HEK293 (cell line): Measurements from ENCODE around the gene MAP3K7.

Experiments used
- CTCF ChIA-PET: fragments of 350-600 bp; formaldehyde crosslinking; extraction: SDS; loops from one replicate; lab custom pipeline; 2021; ENCODE audit warnings: antibody characterized with exemption; lab: Yijun Ruan, JAX
- POLR2A ChIA-PET: fragments of 300-600 bp; formaldehyde crosslinking; extraction: SDS; loops from one replicate; lab custom pipeline; 2020; ENCODE audit warnings: antibody characterized with exemption, inconsistent platforms; lab: Yijun Ruan, JAX
- H3K27ac ChIP-seq: fragments of 200-500 bp; sonication (Bioruptor generic); 2 replicates; pipeline ENCODE4 v1.5.1; 2014; ENCODE audit warnings: low read depth, low read length, control low read depth, inconsistent platforms; ENCODE audit errors: extremely low read depth
- H3K36me3 ChIP-seq, 2 experiments: fragments of 200-500 bp in 1 of 2; sonication (Bioruptor generic) in 1 of 2; 1 replicate in 1 of 2; 2 replicates in 1 of 2; pipeline ENCODE4 v1.5.1; 2014 to 2017; ENCODE audit warnings: inconsistent platforms in 2 of 2, low read length in 2 of 2; ENCODE audit not compliant: control insufficient read depth in 2 of 2, insufficient read depth in 1 of 2
- H3K4me1 ChIP-seq: fragments of 200-500 bp; sonication (Bioruptor generic); 2 replicates; pipeline ENCODE4 v1.5.1; 2014; ENCODE audit warnings: mild to moderate bottlenecking, low read length, inconsistent platforms; ENCODE audit not compliant: control insufficient read depth, insufficient read depth
- H3K4me3 ChIP-seq: 2 replicates; pipeline ENCODE4 v1.5.1; 2011; ENCODE audit warnings: low read depth, mild to moderate bottlenecking, control low read depth, low read length, moderate library complexity
- H3K9me3 ChIP-seq: fragments of 200-500 bp; sonication (Bioruptor generic); 2 replicates; pipeline ENCODE4 v1.5.1; 2014; ENCODE audit warnings: low read depth, low read length, inconsistent platforms; ENCODE audit not compliant: control insufficient read depth, insufficient read depth
- EGR2 ChIP-seq: fragments of 450-650 bp; formaldehyde crosslinking; IDR thresholded peaks from 2 replicates; pipeline ENCODE4 v1.5.1; 2016; ENCODE audit warnings: low read depth, missing biosample characterization, missing genetic modification characterization
- SCRT1 ChIP-seq: fragments of 450-650 bp; formaldehyde crosslinking; IDR thresholded peaks from 2 replicates; pipeline ENCODE4 v1.5.1; 2016; ENCODE audit warnings: missing biosample characterization, missing genetic modification characterization, borderline replicate concordance
- SETDB1 ChIP-seq: IDR thresholded peaks from one replicate; pipeline ENCODE4 v1.6.1; 2017; ENCODE audit warnings: mild to moderate bottlenecking, low read length, moderate library complexity, mixed read lengths; ENCODE audit not compliant: insufficient read length
- WT1 ChIP-seq: fragments of 450-650 bp; formaldehyde crosslinking; IDR thresholded peaks from 2 replicates; pipeline ENCODE4 v1.5.1; 2016; ENCODE audit warnings: missing biosample characterization, missing genetic modification characterization
- YY2 ChIP-seq: fragments of 450-650 bp; formaldehyde crosslinking; IDR thresholded peaks from 2 replicates; pipeline ENCODE4 v1.5.1; 2016; ENCODE audit warnings: missing biosample characterization, missing genetic modification characterization
- ZBTB21 ChIP-seq: fragments of 450-650 bp; formaldehyde crosslinking; IDR thresholded peaks from 2 replicates; pipeline ENCODE4 v1.5.1; 2017; ENCODE audit warnings: missing biosample characterization, missing genetic modification characterization
- ZNF121 ChIP-seq: fragments of 450-650 bp; formaldehyde crosslinking; IDR thresholded peaks from 2 replicates; pipeline ENCODE4 v1.5.1; 2016; ENCODE audit warnings: missing biosample characterization, missing genetic modification characterization
- ZNF146 ChIP-seq: fragments of 450-650 bp; formaldehyde crosslinking; IDR thresholded peaks from 2 replicates; pipeline ENCODE4 v1.5.1; 2016; ENCODE audit warnings: missing biosample characterization, missing genetic modification characterization
- ZNF174 ChIP-seq: fragments of 450-650 bp; formaldehyde crosslinking; IDR thresholded peaks from 2 replicates; pipeline ENCODE4 v1.5.0; 2017; ENCODE audit warnings: missing biosample characterization, mild to moderate bottlenecking, missing genetic modification characterization
- ZNF335 ChIP-seq: fragments of 450-650 bp; formaldehyde crosslinking; conservative IDR thresholded peaks from 2 replicates; pipeline ENCODE4 v1.5.1; 2016; ENCODE audit warnings: missing biosample characterization, missing genetic modification characterization
- ZNF341 ChIP-seq: fragments of 450-650 bp; formaldehyde crosslinking; IDR thresholded peaks from 2 replicates; pipeline ENCODE4; 2016; ENCODE audit warnings: low read depth, missing biosample characterization, missing genetic modification characterization
- ZNF544 ChIP-seq: fragments of 450-650 bp; formaldehyde crosslinking; IDR thresholded peaks from 2 replicates; pipeline ENCODE4 v1.5.0; 2017; ENCODE audit warnings: missing biosample characterization, missing genetic modification characterization
- ZNF621 ChIP-seq: fragments of 450-650 bp; formaldehyde crosslinking; IDR thresholded peaks from 2 replicates; pipeline ENCODE4 v1.5.1; 2017; ENCODE audit warnings: missing biosample characterization, missing genetic modification characterization
- ZNF626 ChIP-seq: fragments of 450-650 bp; sonication (Bioruptor Pico); formaldehyde crosslinking; IDR thresholded peaks from 2 replicates; pipeline ENCODE4 v1.5.1; 2018; ENCODE audit warnings: missing biosample characterization, missing genetic modification characterization, inconsistent platforms
- ZNF658 ChIP-seq: fragments of 450-650 bp; formaldehyde crosslinking; IDR thresholded peaks from 2 replicates; pipeline ENCODE4; 2016; ENCODE audit warnings: missing biosample characterization, missing genetic modification characterization
- ZNF670 ChIP-seq: fragments of 450-650 bp; formaldehyde crosslinking; IDR thresholded peaks from 2 replicates; pipeline ENCODE4 v1.5.1; 2016; ENCODE audit warnings: missing biosample characterization, missing genetic modification characterization, low read depth
- TF ChIP-seq, protein P1 (sequence below): IDR thresholded peaks from 2 replicates; pipeline ENCODE4 v1.6.1; 2011; ENCODE audit warnings: mild to moderate bottlenecking, low read depth, low read length, borderline replicate concordance
- TF ChIP-seq, protein P2 (sequence below): fragments of 450-650 bp; formaldehyde crosslinking; IDR thresholded peaks from 2 replicates; pipeline ENCODE4 v1.5.1; 2017; ENCODE audit warnings: missing biosample characterization, missing genetic modification characterization
- TF ChIP-seq, protein P3 (sequence below): fragments of 450-650 bp; formaldehyde crosslinking; IDR thresholded peaks from 2 replicates; pipeline ENCODE4 v1.5.1; 2016; ENCODE audit warnings: missing biosample characterization, missing genetic modification characterization

MAP3K7 gene

DNA sequence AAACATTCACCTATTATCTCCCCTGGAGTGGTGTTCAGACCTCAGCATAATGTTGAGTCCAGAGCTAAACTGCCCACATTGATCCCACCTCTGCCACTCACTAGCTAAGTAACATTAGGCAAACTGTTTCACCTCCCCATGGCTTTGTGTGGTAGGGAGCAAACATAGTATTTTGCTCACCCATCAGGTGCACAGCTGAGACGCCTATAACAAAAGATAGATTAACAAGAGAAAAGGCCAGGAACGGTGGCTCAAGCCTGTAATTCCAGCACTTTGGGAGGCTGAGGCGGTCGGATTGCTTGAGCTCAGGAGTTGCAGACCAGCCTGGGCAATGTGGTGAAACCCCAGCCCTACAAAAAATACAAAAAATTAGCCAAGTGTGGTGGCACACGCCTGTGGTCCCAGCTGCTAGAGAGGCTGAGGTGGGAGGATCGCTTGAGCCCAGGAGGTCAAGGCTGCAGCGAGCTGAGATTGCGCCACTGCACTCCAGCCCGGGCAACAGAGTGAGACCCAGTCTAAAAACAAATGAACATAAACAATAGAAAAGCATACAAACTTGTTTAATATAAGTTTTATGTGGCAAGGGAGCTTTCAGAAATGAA lies 91.6 kb downstream of the MAP3K7 start:
- ChIA-PET POLR2A (no interaction called here), CTCF (no interaction called here)
- H3K9me3 ChIP-seq: no peaks in the 10 kb centered on the region
- no peaks in the 10 kb centered on the region for H3K4me1 ChIP-seq
- H3K4me3 ChIP-seq: no peak overlapping the region
- no peaks in the 10 kb centered on the region for H3K36me3 ChIP-seq
- TF ChIP-seq, protein P1, sequence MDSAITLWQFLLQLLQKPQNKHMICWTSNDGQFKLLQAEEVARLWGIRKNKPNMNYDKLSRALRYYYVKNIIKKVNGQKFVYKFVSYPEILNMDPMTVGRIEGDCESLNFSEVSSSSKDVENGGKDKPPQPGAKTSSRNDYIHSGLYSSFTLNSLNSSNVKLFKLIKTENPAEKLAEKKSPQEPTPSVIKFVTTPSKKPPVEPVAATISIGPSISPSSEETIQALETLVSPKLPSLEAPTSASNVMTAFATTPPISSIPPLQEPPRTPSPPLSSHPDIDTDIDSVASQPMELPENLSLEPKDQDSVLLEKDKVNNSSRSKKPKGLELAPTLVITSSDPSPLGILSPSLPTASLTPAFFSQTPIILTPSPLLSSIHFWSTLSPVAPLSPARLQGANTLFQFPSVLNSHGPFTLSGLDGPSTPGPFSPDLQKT: no peak
- TF ChIP-seq ZNF626 (tag by site-specific recombination) (no peak), ZNF658 (no peak), WT1 (tag by site-specific recombination) (no peak), ZNF121 (tag by site-specific recombination) (no peak)
- H3K27ac ChIP-seq: no peak overlapping the region

DNA sequence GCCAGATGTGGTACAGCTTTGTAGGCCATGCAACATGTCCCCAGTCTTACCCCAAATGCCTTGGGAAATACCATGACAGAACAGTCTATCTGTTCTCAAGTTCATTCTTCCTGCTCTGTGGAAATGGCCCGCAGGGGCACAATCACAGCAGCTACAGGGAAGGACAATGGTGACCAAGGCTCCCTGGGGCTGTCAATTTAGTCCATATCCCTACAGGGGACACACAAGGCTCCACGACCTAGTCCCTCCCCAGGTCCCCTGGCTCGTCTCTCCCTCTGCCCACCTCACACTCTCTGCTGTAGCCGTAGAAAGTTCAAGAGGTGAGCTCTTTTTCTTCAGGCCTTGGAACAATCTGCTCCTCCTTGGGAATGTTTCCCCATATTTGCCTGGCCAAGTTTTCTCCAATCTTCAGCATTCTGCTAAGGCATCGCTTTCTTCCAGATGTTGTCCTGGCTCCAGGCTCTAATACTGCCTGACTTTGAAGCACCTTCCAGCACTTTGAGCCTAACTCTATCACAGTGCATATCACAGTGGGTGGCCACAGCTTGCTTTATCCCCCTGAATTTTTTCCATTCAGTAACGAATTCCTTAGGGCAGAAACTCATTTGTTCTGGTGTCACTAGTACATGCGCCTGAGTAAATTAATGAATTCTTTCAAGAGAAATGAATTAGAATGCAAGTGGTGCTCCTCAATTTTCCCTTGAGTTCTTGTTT lies 92.6 kb downstream of the MAP3K7 start:
- no peaks in the 10 kb centered on the region for H3K4me1 ChIP-seq
- CTCF ChIA-PET: interaction anchor here (0.8 to 1.0 kb wide), 2 partner anchors 17 to 554 kb away, joined by 3 to 5 read pairs; no protein-coding TSS in a partner anchor
- POLR2A ChIA-PET: no interaction called here
- H3K4me3 ChIP-seq: no peak overlapping the region
- TF ChIP-seq ZNF621 (no peak), SCRT1 (no peak), ZNF335 (tag by site-specific recombination) (no peak), ZNF544 (no peak), SETDB1 (no peak), ZNF341 (no peak), ZNF174 (tag by site-specific recombination) (no peak), ZNF670 (no peak), ZNF146 (tag by site-specific recombination) (no peak)
- TF ChIP-seq, protein P2, sequence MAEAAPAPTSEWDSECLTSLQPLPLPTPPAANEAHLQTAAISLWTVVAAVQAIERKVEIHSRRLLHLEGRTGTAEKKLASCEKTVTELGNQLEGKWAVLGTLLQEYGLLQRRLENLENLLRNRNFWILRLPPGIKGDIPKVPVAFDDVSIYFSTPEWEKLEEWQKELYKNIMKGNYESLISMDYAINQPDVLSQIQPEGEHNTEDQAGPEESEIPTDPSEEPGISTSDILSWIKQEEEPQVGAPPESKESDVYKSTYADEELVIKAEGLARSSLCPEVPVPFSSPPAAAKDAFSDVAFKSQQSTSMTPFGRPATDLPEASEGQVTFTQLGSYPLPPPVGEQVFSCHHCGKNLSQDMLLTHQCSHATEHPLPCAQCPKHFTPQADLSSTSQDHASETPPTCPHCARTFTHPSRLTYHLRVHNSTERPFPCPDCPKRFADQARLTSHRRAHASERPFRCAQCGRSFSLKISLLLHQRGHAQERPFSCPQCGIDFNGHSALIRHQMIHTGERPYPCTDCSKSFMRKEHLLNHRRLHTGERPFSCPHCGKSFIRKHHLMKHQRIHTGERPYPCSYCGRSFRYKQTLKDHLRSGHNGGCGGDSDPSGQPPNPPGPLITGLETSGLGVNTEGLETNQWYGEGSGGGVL (tag by site-specific recombination): no peak
- no peaks in the 10 kb centered on the region for H3K36me3 ChIP-seq
- no peak overlapping the region for H3K27ac ChIP-seq
- H3K9me3 ChIP-seq: no peaks in the 10 kb centered on the region

DNA sequence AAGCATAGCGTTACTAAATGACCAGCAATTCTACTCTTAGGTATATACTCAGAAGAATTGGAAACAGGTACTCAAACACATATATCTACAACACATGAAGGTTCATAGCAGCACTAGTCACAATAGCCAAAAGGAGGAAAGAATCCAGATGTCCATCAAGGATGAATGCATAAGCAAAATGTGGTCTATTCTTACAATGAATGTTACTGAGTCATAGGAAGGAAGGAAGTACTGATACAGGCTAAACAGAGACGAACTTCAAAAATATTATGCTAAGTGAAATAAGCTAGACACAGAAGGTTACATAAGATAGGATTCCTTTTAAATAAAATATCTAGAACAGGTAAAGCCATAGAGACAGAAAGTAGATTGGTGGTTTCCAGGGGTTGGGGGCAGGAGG lies 93.5 kb downstream of the MAP3K7 start:
- POLR2A ChIA-PET: no interaction called here
- Histone ChIP-seq H3K4me1 (no peaks in the 10 kb centered on the region), H3K36me3 (no peaks in the 10 kb centered on the region), H3K4me3 (no peak overlapping the region), H3K9me3 (no peaks in the 10 kb centered on the region), H3K27ac (no peak overlapping the region)
- TF ChIP-seq, protein P3, sequence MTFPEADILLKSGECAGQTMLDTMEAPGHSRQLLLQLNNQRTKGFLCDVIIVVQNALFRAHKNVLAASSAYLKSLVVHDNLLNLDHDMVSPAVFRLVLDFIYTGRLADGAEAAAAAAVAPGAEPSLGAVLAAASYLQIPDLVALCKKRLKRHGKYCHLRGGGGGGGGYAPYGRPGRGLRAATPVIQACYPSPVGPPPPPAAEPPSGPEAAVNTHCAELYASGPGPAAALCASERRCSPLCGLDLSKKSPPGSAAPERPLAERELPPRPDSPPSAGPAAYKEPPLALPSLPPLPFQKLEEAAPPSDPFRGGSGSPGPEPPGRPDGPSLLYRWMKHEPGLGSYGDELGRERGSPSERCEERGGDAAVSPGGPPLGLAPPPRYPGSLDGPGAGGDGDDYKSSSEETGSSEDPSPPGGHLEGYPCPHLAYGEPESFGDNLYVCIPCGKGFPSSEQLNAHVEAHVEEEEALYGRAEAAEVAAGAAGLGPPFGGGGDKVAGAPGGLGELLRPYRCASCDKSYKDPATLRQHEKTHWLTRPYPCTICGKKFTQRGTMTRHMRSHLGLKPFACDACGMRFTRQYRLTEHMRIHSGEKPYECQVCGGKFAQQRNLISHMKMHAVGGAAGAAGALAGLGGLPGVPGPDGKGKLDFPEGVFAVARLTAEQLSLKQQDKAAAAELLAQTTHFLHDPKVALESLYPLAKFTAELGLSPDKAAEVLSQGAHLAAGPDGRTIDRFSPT (tag by site-specific recombination): no peak
- no peak for TF ChIP-seq ZBTB21 (tag by site-specific recombination)
- no peak for TF ChIP-seq YY2 (tag by site-specific recombination)
- TF ChIP-seq EGR2 (tag by site-specific recombination): no peak
- CTCF ChIA-PET: interaction anchor here (0.7 to 2.6 kb wide), 4 partner anchors 11 to 553 kb away, joined by 3 to 9 read pairs (median 3); no protein-coding TSS in a partner anchor
